NT2/D1 (cell line): ENCODE measurements around the gene KDM4B.

Experiments used
- SUZ12 ChIP-seq: IDR thresholded peaks from 2 replicates; pipeline ENCODE4 v1.6.1; 2011; ENCODE audit not compliant: insufficient read length, insufficient read depth; ENCODE audit errors: extremely low read depth
- YY1 ChIP-seq: IDR thresholded peaks from 2 replicates; pipeline ENCODE4 v1.6.1; 2011; ENCODE audit not compliant: insufficient read length, insufficient read depth
- ZNF274 ChIP-seq: IDR thresholded peaks from 2 replicates; pipeline ENCODE4 v1.6.1; 2011; ENCODE audit warnings: mild to moderate bottlenecking, low read depth, low read length

DNA sequence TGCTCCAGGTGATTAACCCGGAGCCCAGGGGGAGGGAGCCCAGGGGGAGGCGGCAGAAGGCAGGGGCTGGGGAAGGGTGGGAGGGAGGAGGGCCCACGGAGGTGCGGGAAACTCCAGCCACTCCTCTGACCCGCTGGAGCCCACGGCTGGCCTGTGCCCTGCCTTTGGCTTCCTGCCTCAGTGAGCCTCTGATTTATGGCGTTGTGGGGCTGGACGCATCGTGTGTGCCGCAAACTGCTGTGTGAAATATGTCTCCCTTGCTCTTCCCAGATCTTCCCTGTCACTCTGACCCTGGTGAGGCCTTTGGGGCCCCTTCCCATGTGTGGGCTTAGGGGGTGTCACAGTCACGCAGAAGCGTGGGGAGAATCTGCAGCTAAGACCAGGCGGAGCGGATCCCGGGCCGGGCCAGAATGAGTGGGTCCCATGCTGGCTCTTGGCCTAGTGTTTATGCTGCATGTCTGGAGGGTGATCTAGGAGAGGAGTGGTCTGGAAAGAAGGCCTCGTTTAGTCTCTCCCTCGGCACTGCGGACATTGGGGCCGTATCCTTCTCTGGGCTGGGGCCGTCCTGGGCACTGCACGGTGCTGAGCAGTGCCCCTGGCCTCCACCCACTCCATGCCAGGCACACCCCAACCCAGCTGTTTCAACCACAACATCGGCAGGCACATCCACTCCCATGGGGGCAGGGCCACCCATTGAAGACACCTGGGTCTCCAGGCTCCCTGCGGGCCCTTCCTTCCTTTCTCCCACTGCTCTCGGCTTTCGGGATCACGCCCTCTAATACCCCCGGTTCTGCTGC is 123.0 kb downstream of the KDM4B start:
- TF ChIP-seq SUZ12 (no peak), YY1 (no peak), ZNF274 (no peak)
